ENCODE data around the gene ENTPD5. TPM values are rescaled to one million over a fixed set of nuclear protein-coding genes. Genes with fewer than 3 reads are reported as not detected.

ENTPD5 gene
- total and polyA plus RNA-seq, 2 donors (not counting 1 experiment from before 2014, with no cell fraction given): 5.5 to 14.7 TPM

GRCh38 chr14:74064426-74064825, 45.3 kb upstream of the ENTPD5 start:
- H4K20me1 ChIP-seq (ENCODE audit: control insufficient read depth, insufficient read depth, low read length, poor library complexity, severe bottlenecking): no peaks in the 10 kb centered on the region
- H2AFZ ChIP-seq (ENCODE audit: insufficient read depth, low read depth, low read length, poor library complexity, severe bottlenecking): no peak overlapping the region
- H3K27ac ChIP-seq (ENCODE audit: low read length in 2 of 2): no peak overlapping the region
- DNase-seq: no peak
- no peak overlapping the region for H3K4me3 Mint-ChIP-seq
- H3K4me1 Mint-ChIP-seq: no peaks in the 10 kb centered on the region
- no peak overlapping the region for H3K9ac ChIP-seq (ENCODE audit: low read length)
- no peak overlapping the region for H3K4me2 ChIP-seq (replicated peaks; ENCODE audit: low read depth, low read length, poor library complexity, severe bottlenecking)
- H3K36me3 ChIP-seq (replicated peaks in 1 of 2; ENCODE audit: control extremely low read depth in 1 of 2, control insufficient read depth in 1 of 2, extremely low read depth in 1 of 2, insufficient read depth in 2 of 2, low read length in 1 of 2): peaks cover 3 to 40% of the 10 kb centered on the region in 2 experiments
- ATAC-seq (ENCODE audit: low read depth): no peak
- no peaks in the 10 kb centered on the region for H3K4me1 ChIP-seq (ENCODE audit: control insufficient read depth in 2 of 2, insufficient read depth in 2 of 2, low read length in 2 of 2)
- H3K79me2 ChIP-seq (ENCODE audit: control insufficient read depth, insufficient read depth, low read length): no peaks in the 10 kb centered on the region
- H3K27me3 ChIP-seq (replicated peaks in 1 of 4; ENCODE audit: control extremely low read depth in 1 of 4, control insufficient read depth in 3 of 4, insufficient read depth in 4 of 4, low read length in 3 of 4): no peaks in the 10 kb centered on the region
- H3K4me3 ChIP-seq (ENCODE audit: control extremely low read depth in 1 of 5, extremely low read depth in 1 of 5, insufficient read depth in 1 of 5, low read depth in 2 of 5, low read length in 4 of 5): no peak overlapping the region
- ChIA-PET POLR2A (no interaction called here), CTCF (no interaction called here)
- H3K9me3 ChIP-seq (ENCODE audit: control extremely low read depth in 1 of 3, control insufficient read depth in 2 of 3, insufficient read depth in 1 of 3, low read length in 2 of 3): no peaks in the 10 kb centered on the region
- no peaks in the 10 kb centered on the region for H3K9me3 Mint-ChIP-seq (ENCODE audit: insufficient read depth)
- H3K27me3 Mint-ChIP-seq: no peaks in the 10 kb centered on the region
- intact Hi-C loops (cut with micrococcal nuclease): no loop called here
- TF ChIP-seq EZH2 (IDR thresholded peaks at IDR 0.05; ENCODE audit: borderline replicate concordance, insufficient read depth, low read depth, low read length, poor library complexity, severe bottlenecking): no peak
- TF ChIP-seq, protein P1, sequence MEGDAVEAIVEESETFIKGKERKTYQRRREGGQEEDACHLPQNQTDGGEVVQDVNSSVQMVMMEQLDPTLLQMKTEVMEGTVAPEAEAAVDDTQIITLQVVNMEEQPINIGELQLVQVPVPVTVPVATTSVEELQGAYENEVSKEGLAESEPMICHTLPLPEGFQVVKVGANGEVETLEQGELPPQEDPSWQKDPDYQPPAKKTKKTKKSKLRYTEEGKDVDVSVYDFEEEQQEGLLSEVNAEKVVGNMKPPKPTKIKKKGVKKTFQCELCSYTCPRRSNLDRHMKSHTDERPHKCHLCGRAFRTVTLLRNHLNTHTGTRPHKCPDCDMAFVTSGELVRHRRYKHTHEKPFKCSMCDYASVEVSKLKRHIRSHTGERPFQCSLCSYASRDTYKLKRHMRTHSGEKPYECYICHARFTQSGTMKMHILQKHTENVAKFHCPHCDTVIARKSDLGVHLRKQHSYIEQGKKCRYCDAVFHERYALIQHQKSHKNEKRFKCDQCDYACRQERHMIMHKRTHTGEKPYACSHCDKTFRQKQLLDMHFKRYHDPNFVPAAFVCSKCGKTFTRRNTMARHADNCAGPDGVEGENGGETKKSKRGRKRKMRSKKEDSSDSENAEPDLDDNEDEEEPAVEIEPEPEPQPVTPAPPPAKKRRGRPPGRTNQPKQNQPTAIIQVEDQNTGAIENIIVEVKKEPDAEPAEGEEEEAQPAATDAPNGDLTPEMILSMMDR (IDR thresholded peaks at IDR 0.05): no peak
- H3K27ac Mint-ChIP-seq: no peak overlapping the region

- Mint-ChIP-seq H3K27ac (no peak overlapping the region), H3K9me3 (ENCODE audit: insufficient read depth) (no peaks in the 10 kb centered on the region), H3K27me3 (no peaks in the 10 kb centered on the region), H3K4me3 (no peak overlapping the region), H3K4me1 (no peaks in the 10 kb centered on the region)
- no peaks in the 10 kb centered on the region for H3K9me3 ChIP-seq (ENCODE audit: control extremely low read depth in 1 of 3, control insufficient read depth in 2 of 3, insufficient read depth in 1 of 3, low read length in 2 of 3)
- WGBS (ENCODE audit: insufficient coverage): 100% methylated on average over 1 of the region's 2 CpGs
- no peak overlapping the region for H3K4me3 ChIP-seq (ENCODE audit: control extremely low read depth in 1 of 5, extremely low read depth in 1 of 5, insufficient read depth in 1 of 5, low read depth in 2 of 5, low read length in 4 of 5)
- POLR2A ChIA-PET: no interaction called here
- no peaks in the 10 kb centered on the region for H3K79me2 ChIP-seq (ENCODE audit: control insufficient read depth, insufficient read depth, low read length)
- no peak overlapping the region for H2AFZ ChIP-seq (ENCODE audit: insufficient read depth, low read depth, low read length, poor library complexity, severe bottlenecking)
- H3K27me3 ChIP-seq (replicated peaks in 1 of 4; ENCODE audit: control extremely low read depth in 1 of 4, control insufficient read depth in 3 of 4, insufficient read depth in 4 of 4, low read length in 3 of 4): no peaks in the 10 kb centered on the region
- intact Hi-C loops (cut with micrococcal nuclease): no loop called here
- no peaks in the 10 kb centered on the region for H3K4me1 ChIP-seq (ENCODE audit: control insufficient read depth in 2 of 2, insufficient read depth in 2 of 2, low read length in 2 of 2)
- H4K20me1 ChIP-seq (ENCODE audit: control insufficient read depth, insufficient read depth, low read length, poor library complexity, severe bottlenecking): no peaks in the 10 kb centered on the region
- no peak for DNase-seq
- H3K27ac ChIP-seq (ENCODE audit: low read length in 2 of 2): no peak overlapping the region
- peaks cover 3 to 40% of the 10 kb centered on the region in 2 experiments for H3K36me3 ChIP-seq (replicated peaks in 1 of 2; ENCODE audit: control extremely low read depth in 1 of 2, control insufficient read depth in 1 of 2, extremely low read depth in 1 of 2, insufficient read depth in 2 of 2, low read length in 1 of 2)
- no peak for TF ChIP-seq EZH2 (IDR thresholded peaks at IDR 0.05; ENCODE audit: borderline replicate concordance, insufficient read depth, low read depth, low read length, poor library complexity, severe bottlenecking)
- TF ChIP-seq, protein P1 (IDR thresholded peaks at IDR 0.05): no peak
- no peak for ATAC-seq (ENCODE audit: low read depth)
- CTCF ChIA-PET: interaction anchor here (0.9 to 1.8 kb wide), 2 partner anchors 18 to 23 kb away, joined by 3 to 5 read pairs; no protein-coding TSS in a partner anchor
- no peak overlapping the region for H3K9ac ChIP-seq (ENCODE audit: low read length)
- no peak overlapping the region for H3K4me2 ChIP-seq (replicated peaks; ENCODE audit: low read depth, low read length, poor library complexity, severe bottlenecking)
Observed at GRCh38 chr14:74062809-74063150, 43.7 kb upstream of the ENTPD5 start.

Data from B cell (primary cell).